Measurements from ENCODE around the gene IFI27L1. TPM values are rescaled to one million over a fixed set of nuclear protein-coding genes. Genes with fewer than 3 reads are reported as not detected.

IFI27L1 gene
- total RNA-seq, 4 donors from 2014 or later: 7.1 to 10.3 (median 8.3) TPM

- no peaks in the 10 kb centered on the region for H3K9me3 ChIP-seq
- H3K4me3 ChIP-seq: no peak overlapping the region
- in situ Hi-C loops (cut with MboI; ENCODE audit: low sequenced_read_pairs in 4 of 4) (no loop called here), intact Hi-C loops (cut with DNase I; ENCODE audit: low total_unique reads) (no loop called here)
- TF ChIP-seq POLR2A (IDR thresholded peaks at IDR 0.05): no peak
- no peak for TF ChIP-seq CTCF (IDR thresholded peaks at IDR 0.05 in 4 of 5, conservative IDR thresholded peaks at IDR 0.05 in 1 of 5)
- H3K27me3 ChIP-seq: no peaks in the 10 kb centered on the region
- H3K4me1 ChIP-seq: no peaks in the 10 kb centered on the region
- peaks cover 0 to 91% of the 10 kb centered on the region in 2 donors for H3K36me3 ChIP-seq
- DNase-seq (no peak), ATAC-seq (no peak)
- H3K27ac ChIP-seq: no peak overlapping the region
These were observed 22.9 kb upstream of the IFI27L1 start for GRCh38 chr14:94058128-94058673.

- DNase-seq: no peak
- H3K27ac ChIP-seq: no peak overlapping the region
- H3K9me3 ChIP-seq: no peaks in the 10 kb centered on the region
- no peaks in the 10 kb centered on the region for H3K4me1 ChIP-seq
- no peak for ATAC-seq
- H3K36me3 ChIP-seq: peaks cover 0 to 91% of the 10 kb centered on the region in 2 donors
- no peak overlapping the region for H3K4me3 ChIP-seq
- in situ Hi-C loops (cut with MboI; ENCODE audit: low sequenced_read_pairs in 4 of 4): no loop called here
- intact Hi-C loops (cut with DNase I; ENCODE audit: low total_unique reads): no loop called here
- H3K27me3 ChIP-seq: no peaks in the 10 kb centered on the region
- TF ChIP-seq POLR2A (IDR thresholded peaks at IDR 0.05) (no peak), CTCF (IDR thresholded peaks at IDR 0.05 in 4 of 5, conservative IDR thresholded peaks at IDR 0.05 in 1 of 5) (no peak)
These were observed 22.4 kb upstream of the IFI27L1 start for GRCh38 chr14:94058674-94059138.

- Histone ChIP-seq H3K9me3 (no peaks in the 10 kb centered on the region), H3K27me3 (no peaks in the 10 kb centered on the region), H3K4me3 (no peak overlapping the region), H3K4me1 (no peaks in the 10 kb centered on the region), H3K36me3 (peaks cover 0 to 78% of the 10 kb centered on the region in 2 donors), H3K27ac (no peak overlapping the region)
- intact Hi-C loops (cut with DNase I; ENCODE audit: low total_unique reads): no loop called here
- no peak for ATAC-seq
- DNase-seq: no peak
- in situ Hi-C loops (cut with MboI; ENCODE audit: low sequenced_read_pairs in 4 of 4): no loop called here
- no peak for TF ChIP-seq POLR2A (IDR thresholded peaks at IDR 0.05)
- no peak for TF ChIP-seq CTCF (IDR thresholded peaks at IDR 0.05 in 4 of 5, conservative IDR thresholded peaks at IDR 0.05 in 1 of 5)
These were observed 21.1 kb upstream of the IFI27L1 start for GRCh38 chr14:94059998-94060397.

- in situ Hi-C loops (cut with MboI; ENCODE audit: low sequenced_read_pairs in 4 of 4) (no loop called here), intact Hi-C loops (cut with DNase I; ENCODE audit: low total_unique reads) (no loop called here)
- H3K4me1 ChIP-seq: peaks cover 12 to 19% of the 10 kb centered on the region in 2 donors
- DNase-seq (no peak), ATAC-seq (no peak)
- no peak overlapping the region for H3K4me3 ChIP-seq
- H3K27ac ChIP-seq: no peak overlapping the region
- H3K36me3 ChIP-seq: peaks cover 0 to 55% of the 10 kb centered on the region in 2 donors
- no peaks in the 10 kb centered on the region for H3K27me3 ChIP-seq
- no peaks in the 10 kb centered on the region for H3K9me3 ChIP-seq
- TF ChIP-seq POLR2A (IDR thresholded peaks at IDR 0.05): no peak
- no peak for TF ChIP-seq CTCF (IDR thresholded peaks at IDR 0.05 in 4 of 5, conservative IDR thresholded peaks at IDR 0.05 in 1 of 5)
These were observed 18.7 kb upstream of the IFI27L1 start for GRCh38 chr14:94062344-94062940.
